ENCODE data around the gene PLVAP. TPM values are rescaled to one million over a fixed set of nuclear protein-coding genes. Genes with fewer than 3 reads are reported as not detected.

The PLVAP gene
- total RNA-seq, 1 experiment from 2014 or later: 0.05 TPM

GRCh38 chr19:17334414-17335409 is 42.4 kb downstream of the PLVAP start, which contains the start of gene ANO8:
Gene ANO8, minus strand, starts transcription at chr19:17334855. Its CDS starts 185 bp downstream, at chr19:17334670.
- peak; percentile 97 for DNase-seq (ENCODE audit: low read depth)

- DNase-seq (ENCODE audit: low read depth): peak; percentile 95
Measured at GRCh38 chr19:17333611-17334413, 43.3 kb downstream of the PLVAP start.

GRCh38 chr19:17332677-17333581 is 44.2 kb downstream of the PLVAP start:
- peak; percentile 56 for DNase-seq (ENCODE audit: low read depth)

GRCh38 chr19:17332360-17332676 is 44.8 kb downstream of the PLVAP start:
- DNase-seq (ENCODE audit: low read depth): no peak

GRCh38 chr19:17331045-17331558 is 46.0 kb downstream of the PLVAP start:
- DNase-seq (ENCODE audit: low read depth): no peak

- no peak for DNase-seq (ENCODE audit: low read depth)
Measured at GRCh38 chr19:17330262-17331044, 46.7 kb downstream of the PLVAP start.

GRCh38 chr19:17329366-17330261 is 47.5 kb downstream of the PLVAP start:
- no peak for DNase-seq (ENCODE audit: low read depth)

- DNase-seq (ENCODE audit: low read depth): no peak
Measured at GRCh38 chr19:17328517-17329365, 48.4 kb downstream of the PLVAP start.

GRCh38 chr19:17327654-17328516 is 49.3 kb downstream of the PLVAP start:
- no peak for DNase-seq (ENCODE audit: low read depth)

GRCh38 chr19:17327068-17327653 is 50.0 kb downstream of the PLVAP start:
- no peak for DNase-seq (ENCODE audit: low read depth)

GRCh38 chr19:17326595-17326966 is 50.6 kb downstream of the PLVAP start:
- DNase-seq (ENCODE audit: low read depth): no peak

GRCh38 chr19:17325881-17326594 is 51.1 kb downstream of the PLVAP start:
- DNase-seq (ENCODE audit: low read depth): no peak

- no peak for DNase-seq (ENCODE audit: low read depth)
Measured at GRCh38 chr19:17325133-17325532, 52.0 kb downstream of the PLVAP start.

GRCh38 chr19:17324357-17325114 is 52.6 kb downstream of the PLVAP start:
- DNase-seq (ENCODE audit: low read depth): no peak

GRCh38 chr19:17323964-17324332 is 53.2 kb downstream of the PLVAP start:
- DNase-seq (ENCODE audit: low read depth): no peak
